SU-DHL-6 (cell line): ENCODE results near the gene OR8K5.

Experiments used
- CTCF ChIP-seq: fragments of 200-600 bp; sonication (generic); IDR thresholded peaks from one replicate; pipeline ENCODE4 v1.5.1; 2017; ENCODE audit warnings: antibody characterized with exemption, mild to moderate bottlenecking, low read length, moderate library complexity; ENCODE audit not compliant: insufficient read depth, poor library complexity, severe bottlenecking
- EZH2phosphoT487 ChIP-seq: fragments of 200-600 bp; sonication (generic), shearing (Covaris generic); conservative IDR thresholded peaks from 2 replicates; pipeline ENCODE4 v1.6.1; 2018; ENCODE audit warnings: mild to moderate bottlenecking, antibody characterized with exemption, low read length, moderate library complexity, mixed read lengths

GRCh38 chr11:56160217-56160616 lies at the start of gene OR8K5:
- no peak for TF ChIP-seq CTCF
- TF ChIP-seq EZH2phosphoT487: no peak
